Measurements from ENCODE around the gene ATP1A4. TPM values are rescaled to one million over a fixed set of nuclear protein-coding genes. Genes with fewer than 3 reads are reported as not detected.

ATP1A4 gene
- total and polyA plus RNA-seq, 2 of the 13 experiments (the other 11 are each of a cell fraction or from before 2014, with no cell fraction given), result not detected

DNA sequence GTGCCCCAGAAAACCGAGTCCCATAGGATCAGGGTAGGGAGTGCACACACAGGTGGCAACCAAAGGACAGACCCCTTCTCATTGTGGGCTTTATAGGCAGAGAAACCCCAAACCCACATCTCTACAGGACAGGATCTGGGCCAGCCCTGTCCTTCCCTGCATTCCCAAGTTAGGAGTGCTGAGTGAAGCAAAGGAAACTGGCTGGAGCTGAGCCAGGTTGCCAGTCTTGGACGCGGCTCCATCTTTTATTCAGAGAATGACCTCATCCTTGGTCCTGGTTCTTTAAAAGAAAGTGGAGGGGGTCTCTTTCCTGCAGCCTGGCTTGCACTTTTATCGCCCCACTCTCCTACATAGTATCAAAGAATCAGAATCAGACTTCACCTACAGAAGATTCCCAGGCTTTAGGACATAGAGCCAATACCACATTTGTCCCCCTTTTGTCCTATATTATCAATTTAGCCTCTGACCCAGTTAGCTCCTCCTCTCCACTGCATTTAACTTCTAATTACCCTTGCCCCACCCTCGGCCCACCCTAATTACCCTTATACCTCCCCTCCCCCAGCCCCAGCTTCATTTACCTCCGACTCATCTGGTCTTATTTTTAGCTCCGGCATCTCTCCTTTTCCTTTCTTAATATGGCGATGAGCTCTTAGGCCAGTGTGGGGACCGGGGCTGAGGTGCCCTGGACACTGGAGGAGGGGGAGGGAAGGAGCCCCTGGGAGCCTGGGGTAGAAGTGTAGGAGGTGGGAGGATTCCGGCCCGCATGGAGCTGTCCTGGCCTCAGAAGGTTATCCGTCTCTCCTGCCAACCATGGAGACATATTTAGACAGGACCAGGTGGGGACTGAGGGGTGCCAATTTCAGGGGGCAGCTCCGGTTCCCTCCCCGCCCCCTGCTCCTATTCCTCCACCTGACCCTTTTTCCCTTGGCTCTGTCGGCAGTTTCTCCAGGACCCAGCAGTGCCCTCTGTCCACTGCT lies 38.5 kb downstream of the ATP1A4 start, which contains the start of gene CASQ1 (continued):
- TF ChIP-seq ZBTB7B (CRISPR knock-in tag; IDR thresholded peaks at IDR 0.05) (no peak), FOXA1 (IDR thresholded peaks at IDR 0.05) (no peak), FOXA1 (CRISPR knock-in tag; IDR thresholded peaks at IDR 0.05) (no peak), ZNF879 (CRISPR knock-in tag; IDR thresholded peaks at IDR 0.05) (no peak), ZFP36 (IDR thresholded peaks at IDR 0.05; ENCODE audit: borderline replicate concordance, low read depth, low read length, partially characterized antibody) (no peak), ZFP37 (CRISPR knock-in tag; IDR thresholded peaks at IDR 0.05; ENCODE audit: borderline replicate concordance) (no peak), ZNF501 (CRISPR knock-in tag; IDR thresholded peaks at IDR 0.05) (no peak), GATAD2A (CRISPR knock-in tag; IDR thresholded peaks at IDR 0.05) (no peak), FOXJ3 (CRISPR knock-in tag; IDR thresholded peaks at IDR 0.05; ENCODE audit: borderline replicate concordance) (no peak), ZNF224 (CRISPR knock-in tag; IDR thresholded peaks at IDR 0.05) (no peak), ZEB1 (IDR thresholded peaks at IDR 0.05; ENCODE audit: insufficient replicate concordance, low read depth) (no peak)

DNA sequence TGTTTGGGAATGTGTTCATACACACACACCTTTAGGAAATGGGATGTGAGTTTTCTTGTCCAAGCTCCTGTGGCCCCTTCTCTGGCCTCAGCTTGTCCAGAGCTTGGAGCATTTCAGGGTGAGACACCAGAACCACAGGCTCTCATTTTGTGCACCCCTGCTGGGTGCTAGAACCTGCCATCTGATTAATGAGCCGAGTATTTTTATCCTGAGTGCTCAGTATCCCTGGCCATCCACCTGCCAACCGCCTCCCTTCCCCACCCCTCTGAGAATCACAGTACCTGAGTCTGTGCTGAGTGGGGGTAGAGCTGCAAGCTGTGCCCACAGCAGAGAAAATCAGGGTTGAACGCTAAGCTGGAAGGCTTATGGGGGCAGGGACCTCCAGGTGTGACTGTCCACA lies 40.4 kb downstream of the ATP1A4 start:
- DNase-seq (ENCODE audit: low spot score) (no peak), FAIRE-seq (no peak), ATAC-seq (no peak)
- ChIA-PET POLR2A (no interaction called here), CTCF (ENCODE audit: low intra/inter-chr PET ratio, low total read pairs) (no interaction called here)
- in situ Hi-C loops (cut with HindIII; ENCODE audit: extremely low pct_ligation_motif_present, low pct_unique_long_range_greater_than_20kb) (loop anchor here (5.0 kb wide), 2 partner anchors 61 to 101 kb away; no protein-coding TSS in a partner anchor), intact Hi-C loops (cut with micrococcal nuclease; ENCODE audit: unreplicated experiment) (loop anchor here (10.0 kb wide), 1 partner anchor 183 kb away; no protein-coding TSS in a partner anchor)
- H3K4me2 ChIP-seq (ENCODE audit: low read depth, low read length), result no peak overlapping the region
- H3K79me2 ChIP-seq (ENCODE audit: insufficient read depth, low read length), result no peaks in the 10 kb centered on the region
- no peaks in the 10 kb centered on the region for H4K20me1 ChIP-seq (ENCODE audit: insufficient read depth, low read length)
- BruUV-seq (replicated peaks), result no TSS peak
- no peak overlapping the region for H3K9ac ChIP-seq (ENCODE audit: insufficient read depth, low read depth, low read length)
- 0% methylated on average over 1 of the region's 3 CpGs for WGBS (ENCODE audit: low lambda C conversion rate)
- no peak overlapping the region for H3K27ac ChIP-seq (ENCODE audit: extremely low read length, insufficient read depth, low read length)
- H3K36me3 ChIP-seq (replicated peaks in 1 of 2; ENCODE audit: control insufficient read depth in 1 of 2, insufficient read depth in 2 of 2, low read length in 2 of 2), result no peaks in the 10 kb centered on the region
- H2AFZ ChIP-seq (ENCODE audit: low read length), result no peak overlapping the region
- peaks cover 43% of the 10 kb centered on the region for H3K4me1 ChIP-seq (ENCODE audit: insufficient read depth, low read length)
- H3K9me3 ChIP-seq (ENCODE audit: low read length), result no peaks in the 10 kb centered on the region
- peaks cover 1 to 24% of the 10 kb centered on the region in 2 experiments; a peak in 3 of 5 replicates for H3K27me3 ChIP-seq (ENCODE audit: control insufficient read depth in 1 of 2, insufficient read depth in 2 of 2, low read length in 2 of 2)
- no peak overlapping the region for H3K4me3 ChIP-seq (replicated peaks in 1 of 3; ENCODE audit: insufficient read depth in 1 of 3, low read depth in 2 of 3, low read length in 3 of 3)
- TF ChIP-seq, protein P1, sequence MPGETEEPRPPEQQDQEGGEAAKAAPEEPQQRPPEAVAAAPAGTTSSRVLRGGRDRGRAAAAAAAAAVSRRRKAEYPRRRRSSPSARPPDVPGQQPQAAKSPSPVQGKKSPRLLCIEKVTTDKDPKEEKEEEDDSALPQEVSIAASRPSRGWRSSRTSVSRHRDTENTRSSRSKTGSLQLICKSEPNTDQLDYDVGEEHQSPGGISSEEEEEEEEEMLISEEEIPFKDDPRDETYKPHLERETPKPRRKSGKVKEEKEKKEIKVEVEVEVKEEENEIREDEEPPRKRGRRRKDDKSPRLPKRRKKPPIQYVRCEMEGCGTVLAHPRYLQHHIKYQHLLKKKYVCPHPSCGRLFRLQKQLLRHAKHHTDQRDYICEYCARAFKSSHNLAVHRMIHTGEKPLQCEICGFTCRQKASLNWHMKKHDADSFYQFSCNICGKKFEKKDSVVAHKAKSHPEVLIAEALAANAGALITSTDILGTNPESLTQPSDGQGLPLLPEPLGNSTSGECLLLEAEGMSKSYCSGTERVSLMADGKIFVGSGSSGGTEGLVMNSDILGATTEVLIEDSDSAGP (CRISPR knock-in tag; IDR thresholded peaks at IDR 0.05; ENCODE audit: borderline replicate concordance), result no peak
- no peak for TF ChIP-seq SRSF9 (IDR thresholded peaks at IDR 0.05; ENCODE audit: borderline replicate concordance, insufficient read depth, low read depth, low read length, poor library complexity, severe bottlenecking)
- TF ChIP-seq ZNF550 (CRISPR knock-in tag; IDR thresholded peaks at IDR 0.05; ENCODE audit: borderline replicate concordance), result no peak
- TF ChIP-seq, protein P2, sequence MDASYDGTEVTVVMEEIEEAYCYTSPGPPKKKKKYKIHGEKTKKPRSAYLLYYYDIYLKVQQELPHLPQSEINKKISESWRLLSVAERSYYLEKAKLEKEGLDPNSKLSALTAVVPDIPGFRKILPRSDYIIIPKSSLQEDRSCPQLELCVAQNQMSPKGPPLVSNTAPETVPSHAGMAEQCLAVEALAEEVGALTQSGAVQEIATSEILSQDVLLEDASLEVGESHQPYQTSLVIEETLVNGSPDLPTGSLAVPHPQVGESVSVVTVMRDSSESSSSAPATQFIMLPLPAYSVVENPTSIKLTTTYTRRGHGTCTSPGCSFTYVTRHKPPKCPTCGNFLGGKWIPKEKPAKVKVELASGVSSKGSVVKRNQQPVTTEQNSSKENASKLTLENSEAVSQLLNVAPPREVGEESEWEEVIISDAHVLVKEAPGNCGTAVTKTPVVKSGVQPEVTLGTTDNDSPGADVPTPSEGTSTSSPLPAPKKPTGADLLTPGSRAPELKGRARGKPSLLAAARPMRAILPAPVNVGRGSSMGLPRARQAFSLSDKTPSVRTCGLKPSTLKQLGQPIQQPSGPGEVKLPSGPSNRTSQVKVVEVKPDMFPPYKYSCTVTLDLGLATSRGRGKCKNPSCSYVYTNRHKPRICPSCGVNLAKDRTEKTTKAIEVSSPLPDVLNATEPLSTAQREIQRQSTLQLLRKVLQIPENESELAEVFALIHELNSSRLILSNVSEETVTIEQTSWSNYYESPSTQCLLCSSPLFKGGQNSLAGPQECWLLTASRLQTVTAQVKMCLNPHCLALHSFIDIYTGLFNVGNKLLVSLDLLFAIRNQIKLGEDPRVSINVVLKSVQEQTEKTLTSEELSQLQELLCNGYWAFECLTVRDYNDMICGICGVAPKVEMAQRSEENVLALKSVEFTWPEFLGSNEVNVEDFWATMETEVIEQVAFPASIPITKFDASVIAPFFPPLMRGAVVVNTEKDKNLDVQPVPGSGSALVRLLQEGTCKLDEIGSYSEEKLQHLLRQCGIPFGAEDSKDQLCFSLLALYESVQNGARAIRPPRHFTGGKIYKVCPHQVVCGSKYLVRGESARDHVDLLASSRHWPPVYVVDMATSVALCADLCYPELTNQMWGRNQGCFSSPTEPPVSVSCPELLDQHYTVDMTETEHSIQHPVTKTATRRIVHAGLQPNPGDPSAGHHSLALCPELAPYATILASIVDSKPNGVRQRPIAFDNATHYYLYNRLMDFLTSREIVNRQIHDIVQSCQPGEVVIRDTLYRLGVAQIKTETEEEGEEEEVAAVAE (CRISPR knock-in tag; IDR thresholded peaks at IDR 0.05; ENCODE audit: borderline replicate concordance), result no peak
- TF ChIP-seq ZNF790 (CRISPR knock-in tag; IDR thresholded peaks at IDR 0.05; ENCODE audit: borderline replicate concordance), result no peak

Data from HepG2 (cell line).